Subcutaneous adipose tissue (tissue), 4 donors: Measurements from ENCODE around the gene PEX5L. TPM values are rescaled to one million over a fixed set of nuclear protein-coding genes. Genes with fewer than 3 reads are reported as not detected.

ENCODE experiments used
- total RNA-seq, 4 donors: library from RNA; depleted of rRNA; stranded (reverse); fragments of >200 nt; gene quantifications; one replicate each; pipeline ENCODE4 v1.1.0, GENCODE V29; 2016
- TF ChIP-seq, protein P1 (sequence below): fragments of 450-650 bp; IDR thresholded peaks from one replicate; pipeline ENCODE4 v1.5.1; 2016; ENCODE audit warnings: low read depth, mild to moderate bottlenecking, control low read depth, antibody characterized with exemption, moderate library complexity

PEX5L gene
- total RNA-seq, 4 donors from 2014 or later: under 0.01 to 0.34 TPM; not detected in 2

DNA sequence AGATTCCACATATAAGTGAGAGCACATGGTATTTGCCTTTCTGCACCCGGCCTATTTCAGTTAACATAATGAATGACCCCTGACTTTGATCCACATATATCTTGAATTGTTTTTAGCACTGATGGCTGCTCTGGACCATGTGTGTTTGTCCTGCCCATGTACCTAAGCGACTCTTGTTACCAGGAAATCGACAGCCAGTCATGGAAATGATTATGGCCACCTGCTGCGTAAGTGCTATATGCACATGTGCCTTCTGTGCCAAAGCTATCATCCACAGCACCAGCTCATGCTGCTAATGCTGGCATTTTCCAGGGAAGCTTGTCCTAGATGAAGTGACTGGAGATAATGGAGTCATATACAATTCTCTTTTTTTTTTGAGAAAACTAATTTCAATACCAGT, 103.7 kb downstream of the PEX5L start:
- TF ChIP-seq, protein P1, sequence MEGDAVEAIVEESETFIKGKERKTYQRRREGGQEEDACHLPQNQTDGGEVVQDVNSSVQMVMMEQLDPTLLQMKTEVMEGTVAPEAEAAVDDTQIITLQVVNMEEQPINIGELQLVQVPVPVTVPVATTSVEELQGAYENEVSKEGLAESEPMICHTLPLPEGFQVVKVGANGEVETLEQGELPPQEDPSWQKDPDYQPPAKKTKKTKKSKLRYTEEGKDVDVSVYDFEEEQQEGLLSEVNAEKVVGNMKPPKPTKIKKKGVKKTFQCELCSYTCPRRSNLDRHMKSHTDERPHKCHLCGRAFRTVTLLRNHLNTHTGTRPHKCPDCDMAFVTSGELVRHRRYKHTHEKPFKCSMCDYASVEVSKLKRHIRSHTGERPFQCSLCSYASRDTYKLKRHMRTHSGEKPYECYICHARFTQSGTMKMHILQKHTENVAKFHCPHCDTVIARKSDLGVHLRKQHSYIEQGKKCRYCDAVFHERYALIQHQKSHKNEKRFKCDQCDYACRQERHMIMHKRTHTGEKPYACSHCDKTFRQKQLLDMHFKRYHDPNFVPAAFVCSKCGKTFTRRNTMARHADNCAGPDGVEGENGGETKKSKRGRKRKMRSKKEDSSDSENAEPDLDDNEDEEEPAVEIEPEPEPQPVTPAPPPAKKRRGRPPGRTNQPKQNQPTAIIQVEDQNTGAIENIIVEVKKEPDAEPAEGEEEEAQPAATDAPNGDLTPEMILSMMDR: no peak

DNA sequence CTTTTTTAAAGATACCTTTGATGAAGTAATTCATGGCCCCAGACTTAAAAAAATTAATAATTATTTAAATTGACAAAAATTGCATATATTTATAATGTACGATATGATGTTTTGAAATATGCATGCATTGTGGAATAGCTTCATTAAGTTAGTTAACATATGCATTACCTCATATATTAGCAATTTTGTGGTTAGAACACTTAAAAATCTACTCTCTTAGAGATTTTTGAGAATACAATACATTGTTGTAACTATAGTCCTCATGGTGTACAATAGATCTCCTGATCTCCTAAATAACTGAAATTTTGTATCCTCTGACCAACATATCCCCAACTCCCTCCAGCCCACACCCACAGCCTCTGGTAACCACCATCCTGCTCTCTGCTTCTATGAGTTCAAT, 104.1 kb downstream of the PEX5L start:
- TF ChIP-seq, protein P1: no peak

DNA sequence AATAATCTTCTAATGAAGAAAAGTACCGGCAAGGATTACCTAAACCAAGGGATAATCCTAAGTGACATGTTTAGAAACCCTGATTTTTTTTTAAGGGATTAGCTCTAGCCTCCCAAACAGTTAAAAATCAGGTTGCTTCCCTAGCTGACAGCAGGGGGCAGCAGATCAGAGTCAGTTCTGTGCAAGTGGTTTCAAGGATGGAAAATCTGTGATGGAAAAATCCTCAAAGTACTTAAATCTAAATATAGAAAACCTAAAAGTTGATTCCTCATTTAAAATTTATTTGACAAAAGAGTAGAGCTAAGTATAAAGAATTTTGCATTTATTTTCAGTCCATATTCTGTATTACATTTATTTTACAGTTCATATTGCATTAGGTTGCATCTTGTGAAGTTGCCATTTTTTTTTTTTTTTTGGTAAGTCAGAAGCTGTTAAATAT, 107.6 kb downstream of the PEX5L start:
- TF ChIP-seq, protein P1: no peak

DNA sequence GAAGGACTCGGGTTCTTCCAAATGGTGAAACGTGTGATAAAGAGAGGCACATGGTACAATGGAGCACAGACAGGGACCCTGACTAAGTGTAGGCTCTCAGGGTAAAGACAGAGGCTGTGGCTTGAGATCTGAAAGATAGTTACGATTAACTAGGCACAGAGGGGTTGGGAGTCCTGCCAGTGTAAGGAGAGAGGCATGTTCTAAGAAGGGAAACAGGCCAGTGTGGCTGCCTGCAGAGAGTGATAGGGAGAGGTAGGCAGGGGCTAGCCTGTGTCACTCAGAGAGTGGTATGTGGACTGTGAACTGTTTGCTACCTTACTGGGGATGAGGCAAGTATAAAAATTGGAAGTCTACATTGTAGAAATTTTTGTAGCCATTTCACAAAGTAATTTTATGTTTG, 109.5 kb downstream of the PEX5L start:
- TF ChIP-seq, protein P1: no peak

DNA sequence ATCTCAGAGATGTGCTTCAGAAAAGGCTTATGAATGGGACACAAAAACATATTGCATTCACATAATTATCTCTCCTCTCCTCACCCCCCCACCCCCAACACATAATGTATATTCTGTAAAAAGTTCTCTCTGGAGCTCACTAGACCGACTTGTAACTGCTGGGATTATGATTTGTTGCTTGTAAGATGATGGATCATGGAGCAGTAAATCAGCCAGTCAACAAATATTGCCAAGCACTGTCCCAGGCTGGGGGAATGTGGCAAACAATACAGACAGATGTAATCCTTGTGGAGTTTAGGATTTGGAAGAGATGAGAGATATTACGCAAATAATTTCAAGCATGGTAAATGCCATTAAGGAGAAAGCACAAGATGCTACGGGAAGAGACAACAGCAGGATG, 114.8 kb downstream of the PEX5L start:
- TF ChIP-seq, protein P1: no peak

DNA sequence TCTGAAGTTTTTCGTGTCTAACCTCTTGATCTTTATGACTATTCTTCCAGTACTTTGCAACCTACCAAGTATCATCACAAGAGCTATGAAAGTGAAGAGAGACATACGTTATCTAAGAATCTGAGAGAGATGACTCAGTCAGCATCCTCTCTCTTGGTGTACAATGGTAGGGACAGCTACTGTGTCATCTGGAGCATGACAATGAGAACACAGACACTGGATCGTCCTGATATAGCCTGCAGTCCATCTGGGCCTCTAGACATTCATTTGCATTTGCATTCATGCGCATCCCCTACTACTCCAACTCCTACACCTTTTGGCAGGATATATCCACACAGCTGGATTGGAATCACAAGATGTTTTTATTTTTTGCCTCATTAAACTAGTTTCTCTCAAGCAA, 115.2 kb downstream of the PEX5L start:
- TF ChIP-seq, protein P1: no peak

DNA sequence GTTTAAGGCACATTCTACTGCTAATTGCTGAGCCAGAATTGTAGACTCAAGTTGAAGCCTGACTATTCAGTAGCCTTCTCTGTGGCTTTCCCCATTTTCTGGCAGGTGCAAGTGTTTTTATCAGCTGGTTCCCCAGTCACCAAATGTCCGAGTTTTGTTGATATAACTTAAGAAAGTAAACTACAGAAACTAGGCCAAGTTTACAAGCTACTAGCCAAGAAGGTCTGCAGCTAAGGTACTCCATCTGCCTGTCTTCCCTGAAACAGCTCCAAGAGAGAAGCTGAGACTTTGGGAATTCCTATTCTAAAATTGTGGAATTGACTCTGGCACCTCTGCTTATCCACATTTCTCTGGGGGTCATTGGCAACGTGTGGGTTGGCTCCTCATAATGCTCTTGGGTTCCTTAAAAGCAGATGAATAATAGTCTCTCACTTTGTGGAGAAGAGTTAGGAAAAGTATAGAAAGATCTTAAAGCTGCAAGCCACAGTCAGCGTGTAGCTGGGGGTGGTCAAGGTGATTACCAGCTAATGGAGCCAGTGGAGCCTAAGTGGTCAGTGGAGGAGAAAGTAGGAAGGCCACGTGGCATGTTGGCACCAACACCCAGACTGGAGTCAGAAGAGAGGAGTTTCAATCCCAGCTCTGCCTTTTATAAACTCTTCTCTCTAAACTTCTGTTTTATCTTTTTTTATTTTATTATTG, 128.8 kb downstream of the PEX5L start:
- TF ChIP-seq, protein P1: no peak
